Putamen (tissue), 1 donor: ENCODE results near the gene CSRP2.

ENCODE experiments used
- DNase-seq: peaks from one replicate; pipeline ENCODE4 v3.0.0-alpha.2; 2016; ENCODE audit warnings: low spot score

CSRP2 gene

GRCh38 chr12:76891609-76892008 lies 12.8 kb upstream of the CSRP2 start:
- no peak for DNase-seq

- no peak for DNase-seq
Measured at GRCh38 chr12:76890151-76891143, 11.6 kb upstream of the CSRP2 start.

- DNase-seq: no peak
Measured at GRCh38 chr12:76888775-76889174, 10.0 kb upstream of the CSRP2 start.

GRCh38 chr12:76883811-76884210 lies 5.0 kb upstream of the CSRP2 start:
- DNase-seq: no peak

- no peak for DNase-seq
Measured at GRCh38 chr12:76883151-76883550, 4.3 kb upstream of the CSRP2 start.

- no peak for DNase-seq
Measured at GRCh38 chr12:76882367-76882766, 3.5 kb upstream of the CSRP2 start.

- DNase-seq: no peak
Measured at GRCh38 chr12:76881142-76881541, 2.3 kb upstream of the CSRP2 start.

- DNase-seq: no peak
Measured at GRCh38 chr12:76880519-76881023, 1.8 kb upstream of the CSRP2 start.

- no peak for DNase-seq
Measured at GRCh38 chr12:76879710-76880518, 1.1 kb upstream of the CSRP2 start.

GRCh38 chr12:76878099-76878898 lies 520 bp downstream of the CSRP2 start:
- no peak for DNase-seq

GRCh38 chr12:76876696-76877229 lies 2.1 kb downstream of the CSRP2 start:
- DNase-seq: no peak

- no peak for DNase-seq
Measured at GRCh38 chr12:76874491-76875190, 4.2 kb downstream of the CSRP2 start.

GRCh38 chr12:76874027-76874426 lies 4.8 kb downstream of the CSRP2 start:
- DNase-seq: no peak

GRCh38 chr12:76872415-76872814 lies 6.4 kb downstream of the CSRP2 start:
- DNase-seq: no peak

- DNase-seq: no peak
Measured at GRCh38 chr12:76871742-76872141, 7.1 kb downstream of the CSRP2 start.

GRCh38 chr12:76871082-76871481 lies 7.7 kb downstream of the CSRP2 start:
- no peak for DNase-seq

- no peak for DNase-seq
Measured at GRCh38 chr12:76866726-76867125, 12.1 kb downstream of the CSRP2 start.

GRCh38 chr12:76866151-76866567 lies 12.7 kb downstream of the CSRP2 start:
- DNase-seq: no peak

- no peak for DNase-seq
Measured at GRCh38 chr12:76864791-76865400, 13.9 kb downstream of the CSRP2 start.

GRCh38 chr12:76863837-76864236 lies 15.0 kb downstream of the CSRP2 start:
- DNase-seq: no peak
